ENCODE data around the gene GOLGA6C. TPM values are rescaled to one million over a fixed set of nuclear protein-coding genes. Genes with fewer than 3 reads are reported as not detected.

Gene GOLGA6C
- total and polyA plus RNA-seq, 9 of the 15 experiments (the other 6 are each of a cell fraction or from before 2014, with no cell fraction given), result not detected

DNA sequence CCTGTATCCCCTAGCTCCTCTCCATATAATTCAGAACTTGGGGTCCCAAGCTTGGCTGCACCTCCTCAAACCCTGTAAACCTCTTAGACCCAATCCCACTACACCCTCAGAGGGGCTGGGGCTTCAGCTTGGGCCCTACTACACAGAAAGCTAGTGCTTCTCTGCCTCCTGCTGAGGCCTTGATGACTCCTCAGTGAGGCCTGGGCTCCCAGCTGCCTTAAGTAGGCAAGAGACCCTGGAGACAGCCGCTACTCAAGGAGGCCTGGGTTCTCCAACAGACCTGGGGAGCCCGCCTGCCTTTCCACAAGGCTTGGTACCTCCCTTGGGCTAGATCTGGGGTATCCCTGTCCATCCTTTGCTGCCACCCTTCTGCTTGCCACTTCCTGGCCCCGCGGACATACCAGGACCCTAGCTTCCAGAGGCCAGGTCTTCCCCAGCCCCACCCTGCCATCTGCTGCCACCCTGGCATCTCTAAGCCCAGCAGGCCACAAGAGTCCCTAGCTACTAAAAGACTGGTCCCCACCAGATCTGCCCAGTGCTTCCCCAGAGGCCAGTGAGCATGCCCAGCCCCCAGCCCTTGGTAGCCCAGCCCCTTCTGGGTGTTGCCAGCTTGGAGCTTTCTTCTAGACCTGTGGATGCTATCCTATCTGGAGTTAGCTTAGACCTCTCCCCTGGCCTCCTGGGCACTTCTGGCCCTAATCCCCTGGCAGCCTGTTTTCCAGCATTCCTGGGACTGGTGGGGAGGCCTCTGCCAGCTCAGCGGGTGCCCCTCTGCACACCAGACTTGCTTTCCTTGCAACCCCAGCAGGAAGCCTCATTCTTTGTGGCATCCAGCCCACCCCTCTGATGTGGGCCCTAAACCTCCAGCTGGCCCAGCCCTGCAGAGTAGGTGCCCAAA is 42.8 kb upstream of the GOLGA6C start:
- no peak overlapping the region for H3K4me3 ChIP-seq
- no peaks in the 10 kb centered on the region for H3K27me3 ChIP-seq (ENCODE audit: control insufficient read depth in 2 of 2, insufficient read depth in 2 of 2, low read length in 2 of 2)
- peaks cover 0 to 19% of the 10 kb centered on the region in 2 experiments; a peak in 2 of 5 replicates for H3K4me1 ChIP-seq (replicated peaks in 1 of 2; ENCODE audit: control insufficient read depth in 2 of 2, insufficient read depth in 2 of 2, low read length in 2 of 2)
- CTCF ChIA-PET (ENCODE audit: low intra/inter-chr PET ratio), result no interaction called here
- H3K36me3 ChIP-seq (ENCODE audit: control insufficient read depth, insufficient read depth, low read length), result peaks cover 27% of the 10 kb centered on the region; the same call in 2 of the 3 replicates
- no peak overlapping the region for H3K4me2 ChIP-seq (ENCODE audit: insufficient read depth, low read length)
- intact Hi-C loops (cut with micrococcal nuclease) (no loop called here), in situ Hi-C loops (cut with MboI) (no loop called here)
- H4K20me1 ChIP-seq (replicated peaks; ENCODE audit: control insufficient read depth, insufficient read depth, low read length), result peaks cover 44% of the 10 kb centered on the region
- TF ChIP-seq POLR2G (IDR thresholded peaks at IDR 0.05; ENCODE audit: low read depth, low read length) (peak; percentile 25), BMI1 (IDR thresholded peaks at IDR 0.05; ENCODE audit: low read length) (no peak), DMBX1 (CRISPR knock-in tag; IDR thresholded peaks at IDR 0.05; ENCODE audit: borderline replicate concordance) (no peak), KDM5B (IDR thresholded peaks at IDR 0.05; ENCODE audit: insufficient replicate concordance, low read depth, low read length) (peak; percentile 42), HNRNPK (IDR thresholded peaks at IDR 0.05; ENCODE audit: low read depth, low read length, poor library complexity, severe bottlenecking) (no peak), EZH2 (IDR thresholded peaks at IDR 0.05; ENCODE audit: borderline replicate concordance, low read depth, low read length) (no peak)
- peak overlapping the region in 1 of 2 experiments; percentile 28; a peak in 1 of 4 replicates for H3K9ac ChIP-seq (ENCODE audit: insufficient read depth in 1 of 2, low read depth in 2 of 2, low read length in 2 of 2)
- no peak for DNase-seq (ENCODE audit: extremely low read depth in 1 of 4, low spot score in 3 of 4)
- 0 out of 3 replicates have a peak, but pooled peaks cover 2% of the 10 kb centered on the region for H3K79me2 ChIP-seq (ENCODE audit: control insufficient read depth, insufficient read depth, low read length)
- H2AFZ ChIP-seq (ENCODE audit: low read depth, low read length), result no peak overlapping the region
- H3K9me1 ChIP-seq (ENCODE audit: control insufficient read depth, insufficient read depth, low read length), result peaks cover 5% of the 10 kb centered on the region
- no TSS peak for BruUV-seq (replicated peaks)
- WGBS (ENCODE audit: insufficient coverage, low coverage, missing lambda C conversion rate), result 61% methylated on average over 5 of the region's 5 CpGs
- POLR2A ChIA-PET, result interaction anchor here (0.6 to 1.8 kb wide), 13 partner anchors 10 to 710 kb away, joined by 3 to 6 read pairs (median 4); partner anchors contain the start of genes C15orf39 and PPCDC
- ATAC-seq, result no peak
- H3K27ac ChIP-seq (ENCODE audit: extremely low read depth, low read depth, low read length), result no peak overlapping the region
- FAIRE-seq, result no peak
- no peaks in the 10 kb centered on the region for H3K9me3 ChIP-seq (replicated peaks; ENCODE audit: control insufficient read depth, insufficient read depth, low read depth, low read length)
